AG04449 (cell line): ENCODE measurements around the gene CERS5.
"Not testable (repeated sequence)": the region's sequence is repeated elsewhere in the genome, so short reads cannot be mapped to it uniquely, and the experiment has no call there.

Experiments
- CTCF ChIA-PET: fragments of 350-600 bp; formaldehyde crosslinking; extraction: SDS; loops from one replicate; lab custom pipeline; 2021; ENCODE audit warnings: antibody characterized with exemption; lab: Yijun Ruan, JAX
- POLR2A ChIA-PET: fragments of 400-600, 350-600 bp; formaldehyde crosslinking; extraction: SDS; loops from one replicate; lab custom pipeline; 2020; ENCODE audit warnings: antibody characterized with exemption, inconsistent platforms; lab: Yijun Ruan, JAX
- DNase-seq: peaks from one replicate; pipeline ENCODE4 v3.0.0-alpha.2; 2010; ENCODE audit warnings: low read depth, low spot score
- H3K4me3 ChIP-seq: 2 replicates; pipeline ENCODE4 v1.5.1; 2011; ENCODE audit warnings: low read depth, mild to moderate bottlenecking, control low read depth, low read length
- CTCF ChIP-seq: IDR thresholded peaks from one replicate; pipeline ENCODE4 v1.5.1; 2011; ENCODE audit warnings: mild to moderate bottlenecking, moderate library complexity, low read length, control low read depth, inconsistent platforms; ENCODE audit not compliant: insufficient read depth; ENCODE audit errors: missing control alignments

The CERS5 gene

GRCh38 chr12:50160643-50161042, 6.5 kb downstream of the CERS5 start:
- ChIA-PET CTCF (interaction anchor here (0.6 to 1.3 kb wide), 4 partner anchors 9 to 273 kb away, joined by 3 read pairs; partner anchors contain the start of gene GPD1), POLR2A (no interaction called here)
- no peak for TF ChIP-seq CTCF
- no peak overlapping the region for H3K4me3 ChIP-seq
- no peak for DNase-seq

GRCh38 chr12:50157259-50157658, 9.9 kb downstream of the CERS5 start:
- no peak overlapping the region for H3K4me3 ChIP-seq
- ChIA-PET CTCF (interaction anchor here (0.8 to 2.6 kb wide), 6 partner anchors 9 to 157 kb away, joined by 4 to 11 read pairs (median 6); partner anchors contain the start of genes CERS5 and COX14), POLR2A (interaction anchor here (1.1 kb wide), 1 partner anchor 10 kb away, joined by 6 read pairs; the partner anchor contains the start of gene CERS5)
- no peak for TF ChIP-seq CTCF
- DNase-seq, result no peak

- no peak overlapping the region for H3K4me3 ChIP-seq
- POLR2A ChIA-PET, result interaction anchor here (1.1 kb wide), 1 partner anchor 10 kb away, joined by 6 read pairs; the partner anchor contains the start of gene CERS5
- TF ChIP-seq CTCF, result no peak
- CTCF ChIA-PET, result interaction anchor here (0.8 to 2.2 kb wide), 5 partner anchors 9 to 158 kb away, joined by 3 to 11 read pairs (median 5); partner anchors contain the start of genes CERS5 and COX14
- DNase-seq, result no peak
Observed at GRCh38 chr12:50156641-50157040, 10.5 kb downstream of the CERS5 start.

GRCh38 chr12:50154947-50155346, 12.2 kb downstream of the CERS5 start:
- ChIA-PET POLR2A (interaction anchor here (0.6 kb wide), 1 partner anchor 43 kb away, joined by 3 read pairs; the partner anchor contains the start of gene COX14), CTCF (interaction anchor here (0.7 to 4.5 kb wide), 6 partner anchors 12 to 160 kb away, joined by 3 to 23 read pairs (median 5); partner anchors contain the start of genes CERS5 and COX14)
- not testable (repeated sequence) for DNase-seq, H3K4me3 ChIP-seq

DNA sequence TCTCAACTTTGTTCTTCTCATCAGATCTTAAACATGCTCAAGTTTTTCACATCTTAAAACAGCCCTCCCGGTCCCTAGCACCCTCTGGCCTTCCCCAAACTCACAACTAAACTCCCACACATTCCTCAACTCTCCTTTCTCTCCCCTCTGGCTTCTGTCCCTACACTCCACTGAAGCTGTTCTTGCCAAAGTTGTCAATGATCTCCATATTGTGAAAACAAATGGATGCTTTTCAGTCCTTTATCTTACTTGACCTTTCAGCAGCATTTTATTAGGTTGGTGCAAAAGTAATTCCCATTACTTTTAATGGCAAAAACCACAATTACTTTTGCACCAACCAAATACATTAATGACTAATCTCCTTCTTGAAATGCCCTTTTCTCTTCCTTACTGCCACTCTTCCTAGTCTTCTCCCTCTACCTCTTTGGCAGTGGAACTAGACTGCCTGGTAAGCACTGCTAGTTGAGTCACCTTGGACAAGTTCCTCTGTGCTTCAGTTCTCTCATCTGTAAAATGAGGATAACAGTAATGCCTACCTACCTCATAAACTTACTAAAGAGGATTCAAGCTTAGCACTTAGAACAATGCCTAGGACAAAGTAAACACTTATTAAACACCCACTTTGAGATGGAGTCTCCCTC, 16.0 kb downstream of the CERS5 start:
- no peak overlapping the region for H3K4me3 ChIP-seq
- TF ChIP-seq CTCF, result no peak
- POLR2A ChIA-PET, result no interaction called here
- no peak for DNase-seq
- CTCF ChIA-PET, result interaction anchor here (0.6 to 4.5 kb wide), 2 partner anchors 25 to 160 kb away, joined by 3 to 23 read pairs; no protein-coding TSS in a partner anchor

DNA sequence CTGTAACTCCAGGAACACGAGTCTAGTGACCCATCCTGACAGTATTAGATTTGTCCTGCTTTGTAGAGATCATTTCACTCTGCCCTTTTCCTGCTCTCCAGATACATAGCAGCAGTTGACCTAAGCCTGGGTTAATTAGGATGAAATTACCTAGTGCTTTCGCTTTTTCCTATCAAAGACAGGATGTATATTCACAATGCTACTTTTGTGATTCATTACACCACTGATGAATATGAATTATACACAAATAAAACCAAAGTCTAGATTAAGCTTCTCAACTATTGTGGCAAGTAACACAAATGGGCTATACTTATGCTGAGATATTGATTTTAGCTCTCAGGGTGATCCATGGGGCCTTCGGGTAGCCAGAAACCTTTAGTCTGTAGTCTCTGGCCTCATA, 17.9 kb downstream of the CERS5 start:
- H3K4me3 ChIP-seq, result no peak overlapping the region
- TF ChIP-seq CTCF, result no peak
- no peak for DNase-seq
- ChIA-PET CTCF (interaction anchor here (1.0 to 1.4 kb wide), 2 partner anchors 37 to 61 kb away, joined by 3 to 4 read pairs; partner anchors contain the start of gene COX14), POLR2A (interaction anchor here (0.8 kb wide), 1 partner anchor 134 kb away, joined by 3 read pairs; the partner anchor contains the start of gene LIMA1)

GRCh38 chr12:50148011-50148410, 19.2 kb downstream of the CERS5 start:
- ChIA-PET POLR2A (interaction anchor here (1.0 kb wide), 1 partner anchor 19 kb away, joined by 3 read pairs; the partner anchor contains the start of gene CERS5), CTCF (interaction anchor here (0.8 to 1.0 kb wide), 2 partner anchors 9 to 167 kb away, joined by 3 to 4 read pairs; no protein-coding TSS in a partner anchor)
- DNase-seq, H3K4me3 ChIP-seq: not testable (repeated sequence)
